IMR-90 (cell line): Measurements from ENCODE around the gene CSTF2T. TPM values are rescaled to one million over a fixed set of nuclear protein-coding genes. Genes with fewer than 3 reads are reported as not detected.

ENCODE experiments used
- ATAC-seq: fragments of 200-7000 bp; cut with Tn5 transposase; 2 replicates; pipeline ENCODE4 v1.9.1; 2020; ENCODE audit warnings: low read depth, mild to moderate bottlenecking, moderate library complexity
- BruUV-seq: library from RNA; stranded (reverse); fragments of 400-500 nt; replicated peaks from 2 replicates; lab custom pipeline; 2021; lab: Mats Ljungman, UMichigan
- CTCF ChIA-PET: fragments of 300-600 bp; formaldehyde crosslinking; extraction: SDS; loops from one replicate; lab custom pipeline; 2021; ENCODE audit warnings: antibody characterized with exemption; lab: Yijun Ruan, JAX
- POLR2A ChIA-PET: fragments of 300-600 bp; sonication (Branson Sonifier 250); formaldehyde crosslinking; loops from one replicate; lab custom pipeline; 2022; ENCODE audit warnings: antibody characterized with exemption; ENCODE audit not compliant: unreplicated experiment; lab: Charles Lee
- DNase-seq: peaks from one replicate; pipeline ENCODE4 v3.0.0; 2013
- H2AFZ ChIP-seq: replicated peaks from 2 replicates; pipeline ENCODE3; 2013; ENCODE audit warnings: low read length, mild to moderate bottlenecking; ENCODE audit not compliant: poor library complexity
- H2AK5ac ChIP-seq: 2 replicates; pipeline ENCODE4 v1.6.1; 2013; ENCODE audit warnings: low read depth, low read length, inconsistent platforms
- H2AK9ac ChIP-seq: replicated peaks from 2 replicates; pipeline ENCODE3; 2013; ENCODE audit warnings: mild to moderate bottlenecking, low read depth, low read length, moderate library complexity; ENCODE audit not compliant: poor library complexity
- H2BK120ac ChIP-seq: 2 replicates; pipeline ENCODE4 v1.6.1; 2013; ENCODE audit warnings: low read depth, low read length, inconsistent platforms
- H2BK15ac ChIP-seq: 3 replicates; pipeline ENCODE4 v1.6.1; 2013; ENCODE audit warnings: low read depth, low read length, inconsistent platforms
- H2BK20ac ChIP-seq: 2 replicates; pipeline ENCODE4 v1.6.1; 2013; ENCODE audit warnings: low read depth, mild to moderate bottlenecking, inconsistent platforms, low read length, moderate library complexity
- H2BK5ac ChIP-seq: 2 replicates; pipeline ENCODE4 v1.6.1; 2013; ENCODE audit warnings: mild to moderate bottlenecking, low read depth, low read length, inconsistent platforms; ENCODE audit not compliant: poor library complexity, severe bottlenecking
- H3K14ac ChIP-seq: replicated peaks from 2 replicates; pipeline ENCODE4 v1.6.1; 2013; ENCODE audit warnings: low read depth, low read length, inconsistent platforms
- H3K18ac ChIP-seq: 2 replicates; pipeline ENCODE4 v1.6.1; 2013; ENCODE audit warnings: low read depth, low read length, control low read depth
- H3K23ac ChIP-seq: 2 replicates; pipeline ENCODE4 v1.6.1; 2013; ENCODE audit warnings: low read depth, low read length, inconsistent platforms
- H3K27ac ChIP-seq: 2 replicates; pipeline ENCODE4 v1.5.1; 2013; ENCODE audit warnings: mild to moderate bottlenecking, control low read depth, low read length; ENCODE audit not compliant: insufficient read depth
- H3K27me3 ChIP-seq: 2 replicates; pipeline ENCODE4 v1.6.1; 2013; ENCODE audit warnings: low read length; ENCODE audit not compliant: control insufficient read depth, insufficient read depth
- H3K36me3 ChIP-seq: 2 replicates; pipeline ENCODE4 v1.6.1; 2013; ENCODE audit warnings: low read length, mixed read lengths; ENCODE audit not compliant: control insufficient read depth, insufficient read depth
- H3K4ac ChIP-seq: 2 replicates; pipeline ENCODE4 v1.6.1; 2013; ENCODE audit warnings: low read depth, low read length, inconsistent platforms
- H3K4me1 ChIP-seq: 2 replicates; pipeline ENCODE4 v1.6.1; 2013; ENCODE audit warnings: low read length, mixed read lengths; ENCODE audit not compliant: control insufficient read depth, insufficient read depth
- H3K4me2 ChIP-seq: 2 replicates; pipeline ENCODE4 v1.6.1; 2013; ENCODE audit warnings: low read depth, mild to moderate bottlenecking, control low read depth, low read length, moderate library complexity
- H3K4me3 ChIP-seq: 2 replicates; pipeline ENCODE4 v1.5.1; 2013; ENCODE audit warnings: low read depth, mild to moderate bottlenecking, control low read depth, low read length, moderate library complexity; ENCODE audit not compliant: insufficient read depth
- H3K56ac ChIP-seq: 2 replicates; pipeline ENCODE4 v1.6.1; 2013; ENCODE audit warnings: low read length, inconsistent platforms; ENCODE audit not compliant: insufficient read depth; ENCODE audit errors: extremely low read depth
- H3K79me1 ChIP-seq, 2 experiments: 2 replicates each; pipeline ENCODE4 v1.6.1; 2013; ENCODE audit warnings: low read length in 2 of 2, inconsistent platforms in 1 of 2, low read depth in 1 of 2
- H3K9ac ChIP-seq: 2 replicates; pipeline ENCODE4 v1.6.1; 2013; ENCODE audit warnings: low read depth, low read length, control low read depth
- H3K9me1 ChIP-seq: 2 replicates; pipeline ENCODE4 v1.6.1; 2013; ENCODE audit warnings: low read length, inconsistent platforms; ENCODE audit not compliant: insufficient read depth
- H3K9me3 ChIP-seq: 2 replicates; pipeline ENCODE4 v1.6.1; 2013; ENCODE audit warnings: low read length; ENCODE audit not compliant: control insufficient read depth, insufficient read depth
- H4K20me1 ChIP-seq: 2 replicates; pipeline ENCODE4 v1.6.1; 2013; ENCODE audit warnings: low read length, inconsistent platforms; ENCODE audit not compliant: insufficient read depth
- H4K5ac ChIP-seq: 2 replicates; pipeline ENCODE4 v1.6.1; 2013; ENCODE audit warnings: mild to moderate bottlenecking, low read depth, low read length, control low read depth
- H4K8ac ChIP-seq, 2 experiments: 2 replicates each; pipeline ENCODE4 v1.6.1; 2013; ENCODE audit warnings: low read depth in 2 of 2, low read length in 2 of 2, control low read depth in 1 of 2, inconsistent platforms in 1 of 2
- H4K91ac ChIP-seq: 2 replicates; pipeline ENCODE4 v1.6.1; 2013; ENCODE audit warnings: low read depth, low read length, inconsistent platforms; ENCODE audit not compliant: insufficient read depth
- MAFK ChIP-seq: IDR thresholded peaks from 2 replicates; pipeline ENCODE4 v1.6.1; 2012; ENCODE audit warnings: low read depth, low read length, improper control_type of control experiment
- MXI1 ChIP-seq: IDR thresholded peaks from 2 replicates; pipeline ENCODE4 v1.6.1; 2012; ENCODE audit warnings: low read depth, mild to moderate bottlenecking, low read length, moderate library complexity, borderline replicate concordance
- SMC3 ChIP-seq: fragments of 150-350 bp; IDR thresholded peaks from 2 replicates; pipeline ENCODE4 v1.6.1; 2016; ENCODE audit warnings: low read depth, mild to moderate bottlenecking, antibody characterized with exemption, low read length, moderate library complexity
- WGBS, 2 experiments: methylation state at CpG; one replicate each; pipeline versions ENCODE4 v1.1.5 to v1.1.7; 2013; ENCODE audit warnings: missing lambda C conversion rate in 2 of 2; ENCODE audit not compliant: insufficient read length in 1 of 2; ENCODE audit errors: extremely low coverage in 2 of 2; 5-methylcytosine and 5-hydroxymethylcytosine counted together
- dilution Hi-C: fragments of 300-500 bp; cut with HindIII; formaldehyde crosslinking; loops from one replicate; pipeline ENCODE4 v1.14.3; 2018; ENCODE audit warnings: low sequenced_read_pairs; ENCODE audit not compliant: unreplicated experiment
- in situ Hi-C: fragments of 300-500 bp; cut with MboI; formaldehyde crosslinking; loops from 3 replicates; pipeline ENCODE4 v1.14.3; 2019; ENCODE audit warnings: low sequenced_read_pairs, inconsistent platforms, mixed read lengths
- intact Hi-C: fragments of 100-400 bp; cut with micrococcal nuclease; formaldehyde crosslinking; loops from 2 replicates; pipeline ENCODE4 v1.10.0; 2022
- polyA plus RNA-seq, 3 experiments: library from polyadenylated mRNA; depleted of rRNA; stranded (reverse); fragments of >200 nt; gene quantifications; 2 replicates each; pipeline ENCODE4 v1.2.3, GENCODE V29; 2012; ENCODE audit warnings: low replicate concordance in 1 of 3
- total RNA-seq: library from RNA; depleted of rRNA; stranded (reverse); fragments of >200 nt; gene quantifications from 2 replicates; pipeline ENCODE4 v1.2.3, GENCODE V29; 2012

CSTF2T gene
- total and polyA plus RNA-seq, 2 of the 4 experiments (the other 2 are of a cell fraction), result 7.2 to 18.6 TPM

DNA sequence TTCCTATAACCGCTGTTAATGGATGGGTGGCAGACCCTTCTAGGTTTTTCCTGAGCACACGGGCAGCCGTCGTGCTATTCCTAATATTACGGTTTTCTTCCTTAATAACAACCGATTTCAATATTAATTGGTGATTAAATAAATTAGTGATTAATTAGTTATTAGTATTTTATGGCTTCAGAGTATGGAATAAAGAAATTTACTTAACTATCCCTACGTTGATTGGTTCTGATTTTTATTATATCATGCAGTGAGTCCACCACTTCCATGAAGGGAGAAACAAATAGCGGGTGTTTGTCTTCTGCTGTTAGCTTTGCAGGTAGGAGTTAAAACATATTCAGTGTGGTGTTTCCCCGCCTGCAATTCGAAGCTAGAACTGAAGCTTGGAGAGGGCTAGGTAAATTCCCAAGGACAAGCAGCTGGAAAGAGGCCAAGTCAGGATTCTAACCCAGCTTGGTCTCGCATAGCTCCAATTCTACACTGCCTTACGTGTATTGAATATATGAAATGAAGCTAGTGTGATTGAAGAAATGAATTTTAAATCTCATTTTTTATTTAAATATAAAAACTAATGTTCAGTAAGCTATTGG lies 928 bp upstream of the CSTF2T start (continued):
- no peak for TF ChIP-seq MXI1

DNA sequence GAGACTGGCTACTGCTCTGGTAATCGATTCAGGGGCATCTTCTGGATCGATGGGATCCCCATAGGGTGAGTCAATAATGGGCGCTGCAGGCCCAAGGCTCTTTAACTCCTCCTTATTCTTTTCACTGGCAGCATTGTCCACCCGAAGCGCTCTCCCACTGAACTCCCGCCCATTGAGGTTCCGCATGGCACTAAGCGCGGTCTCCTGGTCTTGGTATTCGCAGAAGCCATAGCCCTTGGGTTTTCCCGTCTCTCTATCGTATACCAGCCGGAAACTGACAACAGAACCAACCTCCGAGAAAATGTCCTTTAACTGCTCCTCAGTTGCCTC lies 285 bp downstream of the CSTF2T start:
- H3K36me3 ChIP-seq, result 0 out of 2 replicates have a peak, but pooled peaks cover 2% of the 10 kb centered on the region
- dilution Hi-C loops (no loop called here), intact Hi-C loops (loop anchor here (5.0 to 10.0 kb wide), 3 partner anchors 263 to 694 kb away; partner anchors contain the start of gene PRKG1), in situ Hi-C loops (no loop called here)
- peak; percentile 66 for ATAC-seq
- peak overlapping the region; percentile 95 for H3K14ac ChIP-seq
- peak overlapping the region; percentile 87 for H4K5ac ChIP-seq
- no peaks in the 10 kb centered on the region for H3K27me3 ChIP-seq
- peak overlapping the region; percentile 90 for H3K23ac ChIP-seq
- peak overlapping the region; percentile 70 for H3K18ac ChIP-seq
- H4K91ac ChIP-seq, result peak overlapping the region; percentile 99
- peak overlapping the region; percentile 74 for H2AK9ac ChIP-seq
- H2BK5ac ChIP-seq, result peak overlapping the region; percentile 85
- H3K27ac ChIP-seq, result peak overlapping the region; percentile 98
- WGBS, 2 experiments, result no CpG with 5 or more reads among the region's 14 CpGs
- H3K4me3 ChIP-seq, result peak overlapping the region; percentile 80
- TF ChIP-seq MXI1 (peak; percentile 80), SMC3 (peak; percentile 3; the same call in 1 of the 2 replicates), MAFK (no peak)
- peak overlapping the region; percentile 93 for H3K56ac ChIP-seq
- H3K79me1 ChIP-seq, result peaks cover 16 to 31% of the 10 kb centered on the region in 2 experiments; a peak in 3 of 4 replicates
- peak overlapping the region; percentile 83 to 93 for H4K8ac ChIP-seq
- H4K20me1 ChIP-seq, result peaks cover 8% of the 10 kb centered on the region
- H3K4me2 ChIP-seq, result peak overlapping the region; percentile 80
- H3K4me1 ChIP-seq, result peaks cover 13% of the 10 kb centered on the region
- no peaks in the 10 kb centered on the region for H3K9me3 ChIP-seq
- H3K4ac ChIP-seq, result peak overlapping the region; percentile 87
- TSS peak; percentile 64 for BruUV-seq
- peak overlapping the region; percentile 61 for H2AK5ac ChIP-seq
- H2BK120ac ChIP-seq, result peak overlapping the region; percentile 80
- peak overlapping the region; percentile 43; the same call in 1 of the 3 replicates for H2BK15ac ChIP-seq
- peak overlapping the region; percentile 94 for H3K9ac ChIP-seq
- H3K9me1 ChIP-seq, result peaks cover 10% of the 10 kb centered on the region; the same call in 1 of the 2 replicates
- 0 out of 2 replicates have a peak overlapping the region, but pooled peaks have one; percentile 20 for H2BK20ac ChIP-seq
- CTCF ChIA-PET, result interaction anchor here (1.0 kb wide), 1 partner anchor 17 kb away, joined by 3 read pairs; no protein-coding TSS in a partner anchor
- DNase-seq, result no peak
- peak overlapping the region; percentile 96 for H2AFZ ChIP-seq
- POLR2A ChIA-PET, result no interaction called here
